ENCODE measurements around the gene HIRIP3.

DNA sequence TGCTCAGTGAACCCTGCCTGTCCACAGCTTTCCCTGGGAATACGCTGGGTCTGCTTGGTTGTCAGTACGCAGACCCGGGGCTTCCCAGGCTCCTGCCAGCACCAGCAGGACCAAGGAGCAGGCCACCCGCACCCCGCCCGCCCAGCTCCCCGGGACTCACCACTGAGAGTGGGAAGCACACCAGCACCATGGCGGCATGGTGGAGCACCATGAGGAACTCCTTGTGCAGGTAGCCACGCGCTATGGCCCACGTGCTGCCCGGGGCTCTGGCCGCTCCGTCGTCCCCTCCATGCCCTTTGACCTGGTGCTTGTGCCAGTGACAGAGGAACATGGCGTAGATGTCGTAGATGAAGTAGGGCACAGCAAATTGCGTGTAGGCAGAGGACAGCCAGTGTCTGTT, 31.0 kb upstream of the HIRIP3 start:
- TF ChIP-seq, protein P1, sequence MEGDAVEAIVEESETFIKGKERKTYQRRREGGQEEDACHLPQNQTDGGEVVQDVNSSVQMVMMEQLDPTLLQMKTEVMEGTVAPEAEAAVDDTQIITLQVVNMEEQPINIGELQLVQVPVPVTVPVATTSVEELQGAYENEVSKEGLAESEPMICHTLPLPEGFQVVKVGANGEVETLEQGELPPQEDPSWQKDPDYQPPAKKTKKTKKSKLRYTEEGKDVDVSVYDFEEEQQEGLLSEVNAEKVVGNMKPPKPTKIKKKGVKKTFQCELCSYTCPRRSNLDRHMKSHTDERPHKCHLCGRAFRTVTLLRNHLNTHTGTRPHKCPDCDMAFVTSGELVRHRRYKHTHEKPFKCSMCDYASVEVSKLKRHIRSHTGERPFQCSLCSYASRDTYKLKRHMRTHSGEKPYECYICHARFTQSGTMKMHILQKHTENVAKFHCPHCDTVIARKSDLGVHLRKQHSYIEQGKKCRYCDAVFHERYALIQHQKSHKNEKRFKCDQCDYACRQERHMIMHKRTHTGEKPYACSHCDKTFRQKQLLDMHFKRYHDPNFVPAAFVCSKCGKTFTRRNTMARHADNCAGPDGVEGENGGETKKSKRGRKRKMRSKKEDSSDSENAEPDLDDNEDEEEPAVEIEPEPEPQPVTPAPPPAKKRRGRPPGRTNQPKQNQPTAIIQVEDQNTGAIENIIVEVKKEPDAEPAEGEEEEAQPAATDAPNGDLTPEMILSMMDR (IDR thresholded peaks at IDR 0.05) = no peak
- TF ChIP-seq, protein P2, sequence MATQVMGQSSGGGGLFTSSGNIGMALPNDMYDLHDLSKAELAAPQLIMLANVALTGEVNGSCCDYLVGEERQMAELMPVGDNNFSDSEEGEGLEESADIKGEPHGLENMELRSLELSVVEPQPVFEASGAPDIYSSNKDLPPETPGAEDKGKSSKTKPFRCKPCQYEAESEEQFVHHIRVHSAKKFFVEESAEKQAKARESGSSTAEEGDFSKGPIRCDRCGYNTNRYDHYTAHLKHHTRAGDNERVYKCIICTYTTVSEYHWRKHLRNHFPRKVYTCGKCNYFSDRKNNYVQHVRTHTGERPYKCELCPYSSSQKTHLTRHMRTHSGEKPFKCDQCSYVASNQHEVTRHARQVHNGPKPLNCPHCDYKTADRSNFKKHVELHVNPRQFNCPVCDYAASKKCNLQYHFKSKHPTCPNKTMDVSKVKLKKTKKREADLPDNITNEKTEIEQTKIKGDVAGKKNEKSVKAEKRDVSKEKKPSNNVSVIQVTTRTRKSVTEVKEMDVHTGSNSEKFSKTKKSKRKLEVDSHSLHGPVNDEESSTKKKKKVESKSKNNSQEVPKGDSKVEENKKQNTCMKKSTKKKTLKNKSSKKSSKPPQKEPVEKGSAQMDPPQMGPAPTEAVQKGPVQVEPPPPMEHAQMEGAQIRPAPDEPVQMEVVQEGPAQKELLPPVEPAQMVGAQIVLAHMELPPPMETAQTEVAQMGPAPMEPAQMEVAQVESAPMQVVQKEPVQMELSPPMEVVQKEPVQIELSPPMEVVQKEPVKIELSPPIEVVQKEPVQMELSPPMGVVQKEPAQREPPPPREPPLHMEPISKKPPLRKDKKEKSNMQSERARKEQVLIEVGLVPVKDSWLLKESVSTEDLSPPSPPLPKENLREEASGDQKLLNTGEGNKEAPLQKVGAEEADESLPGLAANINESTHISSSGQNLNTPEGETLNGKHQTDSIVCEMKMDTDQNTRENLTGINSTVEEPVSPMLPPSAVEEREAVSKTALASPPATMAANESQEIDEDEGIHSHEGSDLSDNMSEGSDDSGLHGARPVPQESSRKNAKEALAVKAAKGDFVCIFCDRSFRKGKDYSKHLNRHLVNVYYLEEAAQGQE (IDR thresholded peaks at IDR 0.05; ENCODE audit: insufficient read depth in 1 of 2, low read depth in 2 of 2, low read length in 1 of 2) = no peak
- TF ChIP-seq POLR2AphosphoS5 (IDR thresholded peaks at IDR 0.05; ENCODE audit: low read depth, low read length) (no peak), SIN3A (IDR thresholded peaks at IDR 0.05; ENCODE audit: borderline replicate concordance, insufficient read depth, low read depth, low read length) (no peak), TCF7L2 (IDR thresholded peaks at IDR 0.05; ENCODE audit: low read depth, low read length) (no peak)

Data from Panc1 (cell line).